Measurements from ENCODE around the gene C5AR2.
"Not testable (repeated sequence)": the region's sequence is repeated elsewhere in the genome, so short reads cannot be mapped to it uniquely, and the experiment has no call there.

C5AR2 gene

GRCh38 chr19:47365455-47365854, 33.5 kb downstream of the C5AR2 start:
- DNase-seq, result not testable (repeated sequence)

DNA sequence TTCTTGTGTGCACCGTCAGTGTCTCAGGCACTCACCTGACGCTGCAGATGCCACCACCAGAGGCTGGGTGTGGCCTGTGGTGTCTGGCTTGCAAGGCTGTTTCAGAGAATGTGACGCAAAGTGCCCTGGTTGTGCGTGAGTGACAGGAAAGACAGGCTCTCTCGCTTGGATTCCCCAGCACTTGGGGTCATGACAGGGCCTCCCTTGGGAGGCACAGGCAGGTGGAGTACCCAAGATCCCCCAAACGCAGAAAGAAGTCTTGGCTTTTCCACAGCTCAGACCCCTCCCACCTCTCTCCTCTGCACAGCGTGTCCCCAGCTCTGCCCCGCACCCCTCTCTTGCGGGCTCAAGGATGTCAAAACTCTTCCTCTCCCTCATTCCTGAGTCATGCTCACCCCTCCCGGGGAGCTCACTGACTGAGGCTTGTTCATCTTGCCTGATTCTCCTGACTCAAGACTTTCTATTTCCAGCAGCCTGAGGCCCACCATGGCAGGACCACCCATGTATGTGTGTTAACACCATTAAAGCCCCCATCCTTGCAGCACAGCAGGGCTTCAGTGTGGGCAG, 38.2 kb downstream of the C5AR2 start:
- no peak for DNase-seq

GRCh38 chr19:47371261-47371660, 39.3 kb downstream of the C5AR2 start:
- no peak for DNase-seq

- DNase-seq, result no peak
Observed at GRCh38 chr19:47372603-47373002, 40.6 kb downstream of the C5AR2 start.

DNA sequence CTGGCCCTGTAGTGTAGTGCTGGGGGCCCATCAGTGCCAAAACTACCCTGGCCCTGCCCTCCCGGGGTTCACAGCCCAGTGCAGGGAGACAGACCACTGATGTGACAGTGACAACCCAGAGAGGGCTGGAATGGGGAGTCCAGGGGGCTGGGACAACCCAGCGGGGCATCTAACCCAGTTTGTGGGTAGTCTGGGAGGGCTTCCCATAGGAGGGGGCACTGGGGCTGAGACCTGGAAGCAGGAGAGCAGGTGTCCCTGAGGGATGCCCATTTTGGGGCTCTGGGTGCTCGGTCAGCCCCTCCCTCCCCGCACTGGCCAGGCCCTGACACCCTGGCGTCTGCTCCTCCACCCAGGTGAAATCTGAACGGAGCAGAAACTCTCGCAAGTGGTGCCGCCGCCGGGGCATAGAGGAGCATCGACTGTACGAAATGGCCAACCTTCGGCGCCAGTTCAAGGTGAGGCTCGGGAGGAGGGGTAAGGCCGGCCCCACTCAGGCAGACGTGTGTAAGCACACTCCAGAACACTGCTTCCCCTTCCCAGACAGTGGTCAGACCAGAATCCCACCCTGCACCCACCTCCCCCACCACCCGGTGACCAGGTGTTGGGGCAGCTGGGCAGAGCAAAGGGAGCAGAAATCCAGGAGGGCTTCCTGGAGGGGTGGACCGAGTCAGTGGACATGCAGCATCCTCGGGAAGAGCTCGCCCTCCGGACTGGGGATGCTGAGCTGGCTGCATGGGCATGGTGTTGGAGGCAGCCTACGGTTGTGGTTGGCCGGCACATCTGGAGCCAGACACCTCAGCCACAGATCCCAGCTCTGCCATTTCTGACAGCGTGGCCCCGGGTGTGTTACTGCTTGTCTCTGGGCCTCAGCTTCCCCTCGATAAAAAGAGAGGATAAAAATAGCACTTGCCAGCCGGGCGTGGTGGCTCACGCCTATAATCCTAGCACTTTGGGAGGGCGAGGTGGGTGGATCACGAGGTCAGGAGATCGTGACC, 41.6 kb downstream of the C5AR2 start:
- no peak for DNase-seq

DNA sequence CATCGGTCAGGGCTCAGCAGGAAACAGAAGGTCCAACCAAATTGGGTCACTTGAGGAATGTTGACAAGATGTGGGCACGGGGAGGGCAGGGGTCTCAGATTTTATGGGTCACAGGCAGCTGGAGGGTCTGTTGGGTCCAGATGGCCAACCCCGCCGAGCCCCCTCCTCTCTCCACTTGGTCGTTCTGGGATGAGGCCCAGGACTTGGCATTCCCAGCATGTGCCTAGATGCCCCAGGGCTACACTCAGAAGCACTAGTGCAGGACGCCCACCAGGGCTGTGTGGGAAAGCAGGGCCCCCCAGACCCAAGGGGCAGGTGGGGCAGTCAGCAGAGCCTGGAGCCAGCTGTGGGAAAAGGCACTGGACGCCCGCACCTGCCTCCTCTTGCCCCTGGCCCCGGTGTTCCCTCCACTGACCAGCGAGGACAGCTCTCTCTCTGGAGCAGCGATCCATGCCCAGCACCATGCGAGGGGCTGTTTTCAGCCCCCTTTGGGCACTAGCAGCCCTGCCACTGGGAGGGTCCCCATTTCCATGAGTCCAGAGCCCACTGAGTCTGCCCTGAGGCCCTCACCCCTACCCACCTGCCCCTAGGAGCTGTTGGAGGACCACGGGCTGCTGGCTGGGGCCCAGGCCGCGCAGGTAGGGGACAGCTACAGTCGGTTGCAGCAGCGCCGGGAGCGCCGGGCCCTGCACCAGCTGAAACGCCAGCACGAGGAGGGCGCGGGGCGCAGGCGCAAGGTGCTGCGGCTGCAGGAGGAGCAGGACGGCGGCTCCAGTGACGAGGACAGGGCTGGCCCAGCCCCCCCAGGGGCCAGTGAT, 43.1 kb downstream of the C5AR2 start:
- DNase-seq, result no peak

DNA sequence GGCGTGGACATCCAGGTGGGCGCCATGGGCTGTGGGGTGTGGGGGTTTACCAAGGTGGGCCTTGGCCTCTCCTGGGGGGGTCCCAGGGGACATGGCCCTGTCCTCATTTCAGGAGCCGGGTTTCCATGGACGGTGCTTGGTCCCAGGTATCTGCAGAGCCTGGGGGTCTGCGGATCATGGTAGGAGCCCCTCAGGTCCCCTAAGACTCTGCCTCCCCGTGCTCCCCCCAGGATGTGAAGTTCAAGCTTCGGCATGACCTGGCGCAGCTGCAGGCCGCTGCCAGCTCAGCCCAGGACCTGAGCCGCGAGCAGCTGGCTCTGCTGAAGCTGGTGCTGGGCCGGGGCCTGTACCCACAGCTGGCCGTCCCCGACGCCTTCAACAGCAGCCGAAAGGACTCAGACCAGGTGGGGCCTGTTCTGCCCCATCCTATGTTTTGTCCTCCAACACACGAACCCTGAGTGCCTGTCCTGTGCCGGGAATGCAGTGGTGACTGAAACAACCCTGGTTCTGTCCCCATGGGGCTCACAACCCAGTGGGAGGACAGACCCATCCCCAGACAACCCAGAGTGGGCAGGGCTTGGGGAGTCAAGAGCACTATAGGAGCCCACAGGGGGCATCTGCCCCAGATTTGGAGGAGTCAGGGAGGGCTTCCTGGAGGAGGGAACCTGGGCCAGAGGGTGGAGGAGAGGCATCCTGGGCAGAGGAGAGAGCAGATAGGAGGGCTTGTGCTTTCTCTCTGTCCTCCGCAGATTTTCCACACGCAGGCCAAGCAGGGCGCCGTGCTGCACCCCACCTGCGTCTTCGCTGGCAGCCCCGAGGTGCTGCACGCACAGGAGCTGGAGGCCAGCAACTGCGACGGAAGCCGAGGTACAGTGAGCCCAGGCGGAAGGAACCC, 44.0 kb downstream of the C5AR2 start:
- DNase-seq, result no peak

DNA sequence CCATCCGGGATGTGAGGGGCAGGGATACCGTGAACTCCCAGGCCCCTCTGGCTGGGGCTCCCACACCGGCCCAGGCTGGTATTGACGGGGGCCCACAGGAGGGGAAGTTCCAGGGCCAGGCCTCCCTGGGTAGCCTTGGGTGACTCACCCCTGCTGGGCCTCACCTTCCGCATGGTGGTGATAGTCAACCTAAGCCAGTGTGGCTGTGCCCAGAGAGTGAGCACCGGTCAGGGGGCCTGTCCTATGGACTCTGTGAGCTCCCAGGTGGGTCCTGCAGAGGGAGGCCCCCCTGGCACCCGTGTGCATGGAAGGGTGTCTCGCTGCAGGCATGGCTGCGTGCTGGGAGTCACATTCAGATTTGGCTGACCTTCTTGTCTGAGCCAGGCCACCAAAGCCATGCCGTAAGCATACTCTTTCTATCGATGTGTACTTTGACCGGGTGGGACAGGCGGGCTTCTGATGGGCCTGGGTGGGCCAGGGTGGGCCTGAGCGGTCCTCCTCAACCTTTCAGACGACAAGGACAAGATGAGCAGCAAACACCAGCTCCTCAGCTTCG, 44.7 kb downstream of the C5AR2 start:
- DNase-seq, result no peak

DNA sequence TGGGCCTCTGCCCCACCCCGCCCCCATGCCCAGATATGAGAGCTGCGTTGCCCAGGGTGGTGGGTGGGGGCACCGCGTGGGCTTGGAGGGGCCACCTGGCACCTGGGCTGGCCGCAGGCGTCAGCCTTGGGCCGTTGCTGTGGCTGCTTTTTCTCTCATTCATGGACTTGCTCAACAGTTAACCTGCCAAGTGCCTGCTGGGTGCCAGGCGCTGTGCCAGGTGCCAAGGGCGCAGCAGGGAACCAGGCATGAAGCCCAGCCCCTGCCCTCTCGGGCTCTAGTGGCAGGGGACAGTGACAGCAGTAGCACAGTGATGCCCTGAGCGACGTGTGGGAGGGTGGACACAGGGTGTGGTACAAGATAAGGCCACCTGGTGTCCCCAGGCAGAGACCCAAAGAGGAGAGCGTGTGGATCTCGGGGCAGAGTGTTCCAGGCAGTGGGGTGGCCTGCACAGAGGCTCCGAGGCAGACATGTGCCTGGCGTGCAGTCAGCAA, 45.3 kb downstream of the C5AR2 start:
- DNase-seq, result no peak

- peak; percentile 15 for DNase-seq
Observed at GRCh38 chr19:47377801-47378200, 45.8 kb downstream of the C5AR2 start.

- DNase-seq, result no peak
Observed at GRCh38 chr19:47378246-47378645, 46.3 kb downstream of the C5AR2 start.

- DNase-seq, result peak; percentile 84
Observed at GRCh38 chr19:47379381-47379938, 47.5 kb downstream of the C5AR2 start.

DNA sequence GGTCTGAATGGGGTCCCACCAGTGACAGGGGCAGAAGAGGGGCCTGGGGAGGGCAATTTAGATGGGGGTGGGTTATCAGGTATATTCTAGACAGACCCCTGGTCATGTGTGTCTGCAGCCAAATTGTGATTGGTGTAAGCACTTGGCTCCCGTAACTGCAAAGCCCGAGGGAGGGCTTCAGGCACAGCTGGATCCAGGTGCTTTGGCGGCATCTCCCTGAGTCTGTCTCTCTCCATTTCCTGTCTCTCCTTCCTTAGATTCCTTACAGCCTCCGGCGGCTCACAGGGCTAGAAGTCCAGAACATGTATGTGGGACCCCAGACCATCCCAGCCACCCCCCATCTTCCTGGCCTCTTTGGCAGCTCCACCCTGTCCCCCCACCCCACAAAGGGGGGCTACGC, 48.6 kb downstream of the C5AR2 start:
- no peak for DNase-seq

GRCh38 chr19:47381121-47381520, 49.1 kb downstream of the C5AR2 start:
- no peak for DNase-seq

- DNase-seq, result no peak
Observed at GRCh38 chr19:47381653-47382279, 49.8 kb downstream of the C5AR2 start.

GRCh38 chr19:47383890-47384289, 51.9 kb downstream of the C5AR2 start:
- DNase-seq, result not testable (repeated sequence)

GRCh38 chr19:47384533-47384932, 52.6 kb downstream of the C5AR2 start:
- not testable (repeated sequence) for DNase-seq

GRCh38 chr19:47386582-47386981, 54.6 kb downstream of the C5AR2 start:
- DNase-seq, result not testable (repeated sequence)

DNA sequence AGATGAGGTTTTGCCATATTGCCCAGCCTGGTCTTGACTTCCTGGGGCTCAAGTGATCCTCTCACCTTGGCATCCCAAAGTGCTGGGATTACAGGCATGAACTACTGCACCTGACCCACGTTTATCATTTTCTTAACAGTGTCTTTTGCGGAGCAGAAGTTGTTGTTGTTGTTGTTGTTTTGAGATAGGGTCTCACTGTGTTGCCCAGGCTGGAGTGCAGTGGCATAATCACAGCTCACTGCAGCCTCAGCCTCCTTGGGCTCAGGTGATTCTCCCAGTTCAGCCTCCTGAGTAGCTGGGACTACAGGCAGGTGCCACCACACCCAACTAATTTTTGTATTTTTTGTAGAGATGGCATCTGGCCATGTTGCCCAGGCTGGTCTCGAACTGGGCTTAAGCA, 55.6 kb downstream of the C5AR2 start:
- DNase-seq, result not testable (repeated sequence)

DNA sequence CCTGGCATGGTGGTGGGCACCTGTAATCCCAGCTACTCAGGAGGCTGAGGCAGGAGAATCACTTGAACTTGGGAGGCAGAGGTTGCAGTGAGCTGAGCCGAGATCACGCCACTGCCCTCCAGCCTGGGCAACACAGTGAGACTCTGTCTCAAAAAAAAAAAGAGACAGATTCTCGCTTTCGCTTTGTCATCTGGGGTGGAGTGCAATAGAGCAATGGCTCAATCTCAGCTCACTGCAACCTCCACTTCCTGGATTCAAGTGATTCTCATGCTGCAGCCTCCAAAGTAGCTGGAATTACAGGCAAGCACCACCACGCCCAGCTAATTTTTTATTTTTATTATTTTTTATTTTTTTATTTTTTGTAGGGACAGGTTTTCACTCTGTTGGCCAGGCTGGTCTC, 56.7 kb downstream of the C5AR2 start:
- DNase-seq, result not testable (repeated sequence)

DNA sequence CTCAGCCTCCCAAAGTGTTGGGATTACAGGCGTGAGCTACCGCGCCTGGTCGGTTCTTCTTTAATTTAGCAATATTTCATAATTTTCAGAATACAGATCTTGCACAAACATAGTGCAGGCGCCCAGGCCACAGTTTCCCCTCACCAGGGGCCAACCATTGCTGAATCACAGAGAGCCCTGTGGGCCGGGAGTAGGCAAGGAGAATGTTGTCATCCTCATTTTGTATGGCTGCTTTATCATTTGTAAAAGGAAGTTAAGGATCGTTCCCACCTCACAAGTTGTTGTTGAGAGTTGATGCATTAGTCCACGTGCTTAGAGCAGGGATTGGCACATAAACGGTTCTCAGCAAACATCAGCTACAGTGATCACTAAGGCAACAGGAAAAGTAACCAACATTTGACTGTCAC, 57.2 kb downstream of the C5AR2 start:
- no peak for DNase-seq
